Measurements from ENCODE around the gene SRP14. TPM values are rescaled to one million over a fixed set of nuclear protein-coding genes. Genes with fewer than 3 reads are reported as not detected.

The SRP14 gene
- total and polyA plus RNA-seq, 3 donors from 2014 or later, result 277 to 410 (median 359) TPM

- no peak for DNase-seq
- Histone ChIP-seq H3K4me1 (peaks cover 19% of the 10 kb centered on the region), H3K27me3 (no peaks in the 10 kb centered on the region), H3K9me3 (no peaks in the 10 kb centered on the region), H3K27ac (no peak overlapping the region), H3K36me3 (ENCODE audit: low read depth, missing control alignments) (no peaks in the 10 kb centered on the region), H3K4me3 (peak overlapping the region in 1 of 2 donors; percentile 12)
- WGBS, 2 donors, result 55 to 63% methylated on average over 29 to 34 of the region's 34 CpGs
- TF ChIP-seq POLR2A (IDR thresholded peaks at IDR 0.05) (no peak), CTCF (IDR thresholded peaks at IDR 0.05) (no peak)
- intact Hi-C loops (cut with DNase I; ENCODE audit: low total_unique reads), result no loop called here
Measured at GRCh38 chr15:40072216-40072990, 33.4 kb upstream of the SRP14 start.

GRCh38 chr15:40070608-40071218, 31.7 kb upstream of the SRP14 start:
- WGBS, 2 donors, result 95 to 96% methylated on average over 8 of the region's 8 CpGs
- H3K9me3 ChIP-seq, result no peaks in the 10 kb centered on the region
- TF ChIP-seq POLR2A (IDR thresholded peaks at IDR 0.05), result no peak
- TF ChIP-seq CTCF (IDR thresholded peaks at IDR 0.05), result no peak
- H3K36me3 ChIP-seq (ENCODE audit: low read depth, missing control alignments), result no peaks in the 10 kb centered on the region
- no peak overlapping the region for H3K4me3 ChIP-seq
- intact Hi-C loops (cut with DNase I; ENCODE audit: low total_unique reads), result no loop called here
- no peaks in the 10 kb centered on the region for H3K27me3 ChIP-seq
- H3K27ac ChIP-seq, result no peak overlapping the region
- DNase-seq, result no peak
- H3K4me1 ChIP-seq, result peaks cover 19% of the 10 kb centered on the region

- peaks cover 19% of the 10 kb centered on the region for H3K4me1 ChIP-seq
- DNase-seq, result no peak
- H3K36me3 ChIP-seq (ENCODE audit: low read depth, missing control alignments), result no peaks in the 10 kb centered on the region
- no peaks in the 10 kb centered on the region for H3K27me3 ChIP-seq
- no peaks in the 10 kb centered on the region for H3K9me3 ChIP-seq
- intact Hi-C loops (cut with DNase I; ENCODE audit: low total_unique reads), result no loop called here
- H3K4me3 ChIP-seq, result no peak overlapping the region
- H3K27ac ChIP-seq, result peak overlapping the region in 1 of 2 donors; percentile 72
- TF ChIP-seq CTCF (IDR thresholded peaks at IDR 0.05) (no peak), POLR2A (IDR thresholded peaks at IDR 0.05) (no peak)
- 81 to 89% methylated on average over 4 to 5 of the region's 5 CpGs for WGBS, 2 donors
Measured at GRCh38 chr15:40070166-40070557, 31.2 kb upstream of the SRP14 start.

- 54 to 62% methylated on average over 12 to 32 of the region's 32 CpGs for WGBS, 2 donors
- TF ChIP-seq CTCF (IDR thresholded peaks at IDR 0.05) (no peak), POLR2A (IDR thresholded peaks at IDR 0.05) (no peak)
- no peak overlapping the region for H3K4me3 ChIP-seq
- intact Hi-C loops (cut with DNase I; ENCODE audit: low total_unique reads), result no loop called here
- H3K4me1 ChIP-seq, result peaks cover 19% of the 10 kb centered on the region
- DNase-seq, result peak; percentile 94
- H3K27ac ChIP-seq, result peak overlapping the region; percentile 16 to 72
- no peaks in the 10 kb centered on the region for H3K27me3 ChIP-seq
- H3K9me3 ChIP-seq, result no peaks in the 10 kb centered on the region
- no peaks in the 10 kb centered on the region for H3K36me3 ChIP-seq (ENCODE audit: low read depth, missing control alignments)
Measured at GRCh38 chr15:40069178-40070165, 30.5 kb upstream of the SRP14 start.
